ENCODE results near the gene GREM2.

DNA sequence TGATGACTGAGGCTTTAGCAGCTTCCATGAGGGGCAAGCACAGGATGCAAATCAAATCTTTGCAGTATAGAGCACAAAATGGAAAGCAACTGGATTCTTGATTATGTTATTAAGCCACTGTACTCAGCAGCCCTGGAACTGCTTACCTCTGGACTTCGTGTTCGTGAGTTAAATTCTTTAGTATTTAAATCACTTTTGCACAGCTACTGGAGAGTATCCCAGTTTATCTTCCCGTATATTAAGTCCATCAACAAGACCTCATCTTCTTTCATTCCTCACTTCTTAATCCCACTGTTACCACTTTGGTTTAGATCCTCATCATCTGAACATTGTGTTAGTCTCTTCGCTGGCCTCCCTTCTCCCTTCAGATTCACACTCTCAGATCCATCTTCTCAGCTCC lies 108.9 kb downstream of the GREM2 start:
- TF ChIP-seq POLR2A (IDR thresholded peaks at IDR 0.05) = no peak
- TF ChIP-seq, protein P1, sequence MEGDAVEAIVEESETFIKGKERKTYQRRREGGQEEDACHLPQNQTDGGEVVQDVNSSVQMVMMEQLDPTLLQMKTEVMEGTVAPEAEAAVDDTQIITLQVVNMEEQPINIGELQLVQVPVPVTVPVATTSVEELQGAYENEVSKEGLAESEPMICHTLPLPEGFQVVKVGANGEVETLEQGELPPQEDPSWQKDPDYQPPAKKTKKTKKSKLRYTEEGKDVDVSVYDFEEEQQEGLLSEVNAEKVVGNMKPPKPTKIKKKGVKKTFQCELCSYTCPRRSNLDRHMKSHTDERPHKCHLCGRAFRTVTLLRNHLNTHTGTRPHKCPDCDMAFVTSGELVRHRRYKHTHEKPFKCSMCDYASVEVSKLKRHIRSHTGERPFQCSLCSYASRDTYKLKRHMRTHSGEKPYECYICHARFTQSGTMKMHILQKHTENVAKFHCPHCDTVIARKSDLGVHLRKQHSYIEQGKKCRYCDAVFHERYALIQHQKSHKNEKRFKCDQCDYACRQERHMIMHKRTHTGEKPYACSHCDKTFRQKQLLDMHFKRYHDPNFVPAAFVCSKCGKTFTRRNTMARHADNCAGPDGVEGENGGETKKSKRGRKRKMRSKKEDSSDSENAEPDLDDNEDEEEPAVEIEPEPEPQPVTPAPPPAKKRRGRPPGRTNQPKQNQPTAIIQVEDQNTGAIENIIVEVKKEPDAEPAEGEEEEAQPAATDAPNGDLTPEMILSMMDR (IDR thresholded peaks at IDR 0.05) = no peak
